ENCODE measurements around the gene P2RX1. TPM values are rescaled to one million over a fixed set of nuclear protein-coding genes. Genes with fewer than 3 reads are reported as not detected.

The P2RX1 gene
- total RNA-seq, 6 experiments from 2014 or later = 0.08 TPM; not detected in 5

- H3K9me3 Mint-ChIP-seq = no peaks in the 10 kb centered on the region
- no peak for TF ChIP-seq CTCF (IDR thresholded peaks at IDR 0.05)
- no peaks in the 10 kb centered on the region for H3K4me1 Mint-ChIP-seq (ENCODE audit: low read depth)
- H3K36me3 Mint-ChIP-seq (ENCODE audit: low read depth) = no peaks in the 10 kb centered on the region
- DNase-seq = no peak
- H3K4me3 Mint-ChIP-seq = no peak overlapping the region
- no peak overlapping the region for H3K27ac Mint-ChIP-seq
- H3K27me3 Mint-ChIP-seq (ENCODE audit: insufficient read depth) = peaks cover 16% of the 10 kb centered on the region
These were observed 10.8 kb upstream of the P2RX1 start for GRCh38 chr17:3926860-3927627.

DNA sequence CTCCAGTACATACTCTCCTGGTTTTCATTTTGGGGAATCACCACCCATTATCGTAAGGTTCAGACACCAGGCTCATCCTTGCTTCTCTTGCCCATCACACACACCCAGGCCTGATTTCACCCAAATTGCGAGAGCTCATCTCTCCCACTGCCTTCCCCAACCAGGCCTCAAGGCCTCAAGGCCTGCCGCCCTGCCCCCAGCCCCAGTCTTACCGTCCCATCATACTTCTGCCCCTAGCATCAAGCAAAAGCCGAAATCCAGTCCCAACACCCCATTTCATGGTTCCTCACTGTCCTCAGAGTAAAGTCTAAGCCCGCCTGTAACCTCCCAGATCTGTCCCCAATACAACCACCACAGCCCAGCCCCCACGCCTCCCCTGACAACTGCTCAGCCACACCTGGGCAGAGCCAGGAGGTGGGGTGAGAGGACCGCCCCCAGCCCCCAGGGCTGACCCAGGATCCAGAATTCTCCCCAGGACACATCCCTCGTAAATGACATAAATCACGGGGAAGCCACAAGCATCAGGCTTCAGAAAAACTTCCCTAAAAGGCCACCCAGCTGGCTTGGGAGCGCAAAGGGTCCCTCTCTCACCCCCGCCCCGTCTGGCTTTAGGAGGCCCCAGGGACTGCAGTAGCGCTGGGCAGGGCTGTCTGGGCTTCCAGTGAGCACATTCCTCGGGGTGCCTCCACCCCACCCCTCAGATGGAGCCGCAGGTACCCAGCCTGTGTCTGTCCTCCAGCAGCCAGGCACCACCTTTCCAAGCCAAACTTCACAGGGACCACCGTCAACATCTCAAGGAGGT is 9.6 kb upstream of the P2RX1 start:
- no peaks in the 10 kb centered on the region for H3K4me1 Mint-ChIP-seq (ENCODE audit: low read depth)
- no peaks in the 10 kb centered on the region for H3K9me3 Mint-ChIP-seq
- TF ChIP-seq CTCF (IDR thresholded peaks at IDR 0.05) = no peak
- no peak overlapping the region for H3K27ac Mint-ChIP-seq
- no peak for DNase-seq
- no peaks in the 10 kb centered on the region for H3K36me3 Mint-ChIP-seq (ENCODE audit: low read depth)
- no peak overlapping the region for H3K4me3 Mint-ChIP-seq
- H3K27me3 Mint-ChIP-seq (ENCODE audit: insufficient read depth) = peaks cover 16% of the 10 kb centered on the region

GRCh38 chr17:3924512-3925350 is 8.5 kb upstream of the P2RX1 start:
- no peaks in the 10 kb centered on the region for H3K36me3 Mint-ChIP-seq (ENCODE audit: low read depth)
- H3K4me3 Mint-ChIP-seq = no peak overlapping the region
- peaks cover 19% of the 10 kb centered on the region for H3K27me3 Mint-ChIP-seq (ENCODE audit: insufficient read depth)
- H3K4me1 Mint-ChIP-seq (ENCODE audit: low read depth) = no peaks in the 10 kb centered on the region
- no peak overlapping the region for H3K27ac Mint-ChIP-seq
- no peak for TF ChIP-seq CTCF (IDR thresholded peaks at IDR 0.05)
- no peaks in the 10 kb centered on the region for H3K9me3 Mint-ChIP-seq
- DNase-seq = no peak

- Mint-ChIP-seq H3K4me3 (no peak overlapping the region), H3K4me1 (ENCODE audit: low read depth) (no peaks in the 10 kb centered on the region), H3K27me3 (ENCODE audit: insufficient read depth) (peaks cover 19% of the 10 kb centered on the region), H3K36me3 (ENCODE audit: low read depth) (no peaks in the 10 kb centered on the region), H3K27ac (no peak overlapping the region), H3K9me3 (no peaks in the 10 kb centered on the region)
- DNase-seq = no peak
- no peak for TF ChIP-seq CTCF (IDR thresholded peaks at IDR 0.05)
These were observed 7.4 kb upstream of the P2RX1 start for GRCh38 chr17:3923466-3924190.

DNA sequence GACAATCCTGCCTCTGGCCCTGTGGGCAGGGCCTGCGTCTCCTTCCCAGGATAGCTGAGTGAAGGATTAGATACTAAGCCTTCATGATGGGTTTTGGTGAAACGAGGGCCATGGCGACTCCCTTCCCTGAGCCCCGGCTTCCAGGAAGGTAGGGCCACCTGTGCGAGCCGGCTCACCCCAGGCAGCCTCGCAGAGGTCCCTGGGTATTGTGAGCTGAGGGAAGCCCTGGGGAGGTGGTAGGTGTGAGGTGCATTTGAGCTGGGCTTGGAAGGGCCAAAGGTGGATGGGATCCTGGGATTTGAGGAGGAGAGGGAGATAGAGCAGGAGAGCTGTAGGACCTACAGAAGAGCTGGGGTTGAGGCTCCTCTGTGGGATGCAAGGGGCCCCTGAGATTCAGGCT is 6.5 kb upstream of the P2RX1 start:
- Mint-ChIP-seq H3K4me3 (no peak overlapping the region), H3K36me3 (ENCODE audit: low read depth) (no peaks in the 10 kb centered on the region), H3K4me1 (ENCODE audit: low read depth) (no peaks in the 10 kb centered on the region), H3K9me3 (no peaks in the 10 kb centered on the region), H3K27ac (no peak overlapping the region), H3K27me3 (ENCODE audit: insufficient read depth) (peaks cover 19% of the 10 kb centered on the region)
- DNase-seq = no peak
- TF ChIP-seq CTCF (IDR thresholded peaks at IDR 0.05) = no peak
